Measurements from ENCODE around the gene B4GALNT2.

The B4GALNT2 gene

GRCh38 chr17:49086649-49087048, 45.9 kb upstream of the B4GALNT2 start:
- DNase-seq (ENCODE audit: low read depth in 1 of 2, low spot score in 1 of 2): no peak
- H3K27ac ChIP-seq (replicated peaks): no peak overlapping the region
- no peak overlapping the region for H3K4me3 ChIP-seq (replicated peaks; ENCODE audit: insufficient read depth, low read length)

GRCh38 chr17:49089094-49089493, 43.5 kb upstream of the B4GALNT2 start:
- no peak for DNase-seq (ENCODE audit: low read depth in 1 of 2, low spot score in 1 of 2)
- TF ChIP-seq SPI1 (IDR thresholded peaks at IDR 0.05; ENCODE audit: borderline replicate concordance, low read depth) (no peak), POLR2AphosphoS5 (IDR thresholded peaks at IDR 0.05; ENCODE audit: low read depth) (no peak), REST (IDR thresholded peaks at IDR 0.05; ENCODE audit: insufficient replicate concordance, low read depth) (no peak), GABPA (IDR thresholded peaks at IDR 0.05; ENCODE audit: low read depth) (no peak)
- TF ChIP-seq, protein P1, sequence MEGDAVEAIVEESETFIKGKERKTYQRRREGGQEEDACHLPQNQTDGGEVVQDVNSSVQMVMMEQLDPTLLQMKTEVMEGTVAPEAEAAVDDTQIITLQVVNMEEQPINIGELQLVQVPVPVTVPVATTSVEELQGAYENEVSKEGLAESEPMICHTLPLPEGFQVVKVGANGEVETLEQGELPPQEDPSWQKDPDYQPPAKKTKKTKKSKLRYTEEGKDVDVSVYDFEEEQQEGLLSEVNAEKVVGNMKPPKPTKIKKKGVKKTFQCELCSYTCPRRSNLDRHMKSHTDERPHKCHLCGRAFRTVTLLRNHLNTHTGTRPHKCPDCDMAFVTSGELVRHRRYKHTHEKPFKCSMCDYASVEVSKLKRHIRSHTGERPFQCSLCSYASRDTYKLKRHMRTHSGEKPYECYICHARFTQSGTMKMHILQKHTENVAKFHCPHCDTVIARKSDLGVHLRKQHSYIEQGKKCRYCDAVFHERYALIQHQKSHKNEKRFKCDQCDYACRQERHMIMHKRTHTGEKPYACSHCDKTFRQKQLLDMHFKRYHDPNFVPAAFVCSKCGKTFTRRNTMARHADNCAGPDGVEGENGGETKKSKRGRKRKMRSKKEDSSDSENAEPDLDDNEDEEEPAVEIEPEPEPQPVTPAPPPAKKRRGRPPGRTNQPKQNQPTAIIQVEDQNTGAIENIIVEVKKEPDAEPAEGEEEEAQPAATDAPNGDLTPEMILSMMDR (IDR thresholded peaks at IDR 0.05; ENCODE audit: insufficient read depth, low read length): no peak
- Histone ChIP-seq H3K27me3 (ENCODE audit: insufficient read depth, poor library complexity, severe bottlenecking) (peaks cover 3% of the 10 kb centered on the region), H3K4me3 (replicated peaks; ENCODE audit: insufficient read depth, low read length) (no peak overlapping the region), H3K27ac (replicated peaks) (no peak overlapping the region)

More at GRCh38 chr17:49086649-49087048, 45.9 kb upstream of the B4GALNT2 start:
- H3K27me3 ChIP-seq (ENCODE audit: insufficient read depth, poor library complexity, severe bottlenecking): peaks cover 3% of the 10 kb centered on the region
- TF ChIP-seq REST (IDR thresholded peaks at IDR 0.05; ENCODE audit: insufficient replicate concordance, low read depth): no peak
- no peak for TF ChIP-seq POLR2AphosphoS5 (IDR thresholded peaks at IDR 0.05; ENCODE audit: low read depth)
- TF ChIP-seq SPI1 (IDR thresholded peaks at IDR 0.05; ENCODE audit: borderline replicate concordance, low read depth): no peak
- no peak for TF ChIP-seq GABPA (IDR thresholded peaks at IDR 0.05; ENCODE audit: low read depth)
- TF ChIP-seq, protein P1 (IDR thresholded peaks at IDR 0.05; ENCODE audit: insufficient read depth, low read length): no peak

- DNase-seq (ENCODE audit: low read depth in 1 of 2, low spot score in 1 of 2): no peak
- Histone ChIP-seq H3K27ac (replicated peaks) (no peak overlapping the region), H3K4me3 (replicated peaks; ENCODE audit: insufficient read depth, low read length) (no peak overlapping the region), H3K27me3 (ENCODE audit: insufficient read depth, poor library complexity, severe bottlenecking) (peaks cover 3% of the 10 kb centered on the region)
- no peak for TF ChIP-seq REST (IDR thresholded peaks at IDR 0.05; ENCODE audit: insufficient replicate concordance, low read depth)
- no peak for TF ChIP-seq SPI1 (IDR thresholded peaks at IDR 0.05; ENCODE audit: borderline replicate concordance, low read depth)
- TF ChIP-seq POLR2AphosphoS5 (IDR thresholded peaks at IDR 0.05; ENCODE audit: low read depth): no peak
- TF ChIP-seq, protein P1 (IDR thresholded peaks at IDR 0.05; ENCODE audit: insufficient read depth, low read length): no peak
- TF ChIP-seq GABPA (IDR thresholded peaks at IDR 0.05; ENCODE audit: low read depth): no peak
These were observed 41.5 kb upstream of the B4GALNT2 start for GRCh38 chr17:49090878-49091594.
